Mesothelial cell of epicardium (in vitro differentiated cells): ENCODE results near the gene DIP2C. TPM values are rescaled to one million over a fixed set of nuclear protein-coding genes. Genes with fewer than 3 reads are reported as not detected.
A peak's percentile ranks its signal among the peaks of the same experiment; 100 is the strongest.
"Not testable (repeated sequence)": the region's sequence is repeated elsewhere in the genome, so short reads cannot be mapped to it uniquely, and the experiment has no call there.

Experiments
- DNase-seq, 2 experiments: peaks; one replicate each; pipeline ENCODE4 v3.0.0; 2021; ENCODE audit warnings: low spot score in 2 of 2; ENCODE audit not compliant: unreplicated experiment in 2 of 2
- H3K27ac Mint-ChIP-seq: 2 replicates; pipeline ENCODE4 v1.8.0; 2021; ENCODE audit warnings: mixed read lengths
- H3K27me3 Mint-ChIP-seq: 2 replicates; pipeline ENCODE4 v1.8.0; 2021; ENCODE audit warnings: low read depth, mixed read lengths
- H3K36me3 Mint-ChIP-seq: 2 replicates; pipeline ENCODE4 v1.8.0; 2021; ENCODE audit warnings: mixed read lengths
- H3K4me1 Mint-ChIP-seq: 2 replicates; pipeline ENCODE4 v1.8.0; 2021; ENCODE audit warnings: mixed read lengths
- H3K4me3 Mint-ChIP-seq: 2 replicates; pipeline ENCODE4 v1.8.0; 2021; ENCODE audit warnings: mild to moderate bottlenecking, moderate library complexity, mixed read lengths
- H3K9me3 Mint-ChIP-seq: 2 replicates; pipeline ENCODE4 v1.8.0; 2021; ENCODE audit warnings: mixed read lengths
- total RNA-seq: library from RNA; stranded (reverse); gene quantifications from 3 replicates; pipeline ENCODE4 v1.2.1, GENCODE V29; 2021
- TF ChIP-seq, protein P1 (sequence below): fragments of 200-600 bp; sonication (generic); IDR thresholded peaks from one replicate; pipeline ENCODE4 v1.5.0; 2021; ENCODE audit warnings: antibody characterized with exemption; ENCODE audit not compliant: unreplicated experiment

Gene DIP2C
- total RNA-seq, 1 donor from 2014 or later = 30.3 TPM

DNA sequence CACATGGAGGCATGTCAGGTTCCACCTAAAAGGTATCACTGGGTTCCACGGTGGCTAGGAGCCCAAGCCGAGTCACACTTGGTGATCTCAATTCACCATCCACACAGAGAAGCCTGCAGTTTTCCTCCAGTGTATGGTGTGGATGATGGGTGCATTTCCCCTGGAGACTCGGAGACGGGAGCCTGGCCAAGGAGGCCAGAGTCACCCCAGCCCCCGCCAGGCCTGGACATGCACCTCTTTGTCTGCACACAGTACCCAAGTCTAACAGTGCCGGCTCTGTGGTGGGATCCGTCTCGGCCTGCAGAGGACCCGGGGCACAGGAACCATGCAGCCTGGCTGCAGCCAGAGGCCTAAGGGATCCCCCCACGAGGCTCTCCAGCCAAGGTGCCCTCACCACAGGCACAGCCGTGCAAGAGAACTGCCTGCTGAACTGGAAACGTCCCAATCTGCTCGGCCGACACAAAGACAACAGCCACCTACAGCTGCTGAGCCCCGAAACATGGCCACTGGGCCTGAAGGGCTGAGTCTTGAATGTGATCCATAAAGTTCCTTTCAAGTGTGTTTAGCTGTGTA is 75.2 kb downstream of the DIP2C start:
- no peak for DNase-seq
- Mint-ChIP-seq H3K36me3 (no peaks in the 10 kb centered on the region), H3K4me1 (peaks cover 85% of the 10 kb centered on the region), H3K27me3 (no peaks in the 10 kb centered on the region), H3K4me3 (no peak overlapping the region), H3K27ac (peak overlapping the region; percentile 90), H3K9me3 (no peaks in the 10 kb centered on the region)
- TF ChIP-seq, protein P1, sequence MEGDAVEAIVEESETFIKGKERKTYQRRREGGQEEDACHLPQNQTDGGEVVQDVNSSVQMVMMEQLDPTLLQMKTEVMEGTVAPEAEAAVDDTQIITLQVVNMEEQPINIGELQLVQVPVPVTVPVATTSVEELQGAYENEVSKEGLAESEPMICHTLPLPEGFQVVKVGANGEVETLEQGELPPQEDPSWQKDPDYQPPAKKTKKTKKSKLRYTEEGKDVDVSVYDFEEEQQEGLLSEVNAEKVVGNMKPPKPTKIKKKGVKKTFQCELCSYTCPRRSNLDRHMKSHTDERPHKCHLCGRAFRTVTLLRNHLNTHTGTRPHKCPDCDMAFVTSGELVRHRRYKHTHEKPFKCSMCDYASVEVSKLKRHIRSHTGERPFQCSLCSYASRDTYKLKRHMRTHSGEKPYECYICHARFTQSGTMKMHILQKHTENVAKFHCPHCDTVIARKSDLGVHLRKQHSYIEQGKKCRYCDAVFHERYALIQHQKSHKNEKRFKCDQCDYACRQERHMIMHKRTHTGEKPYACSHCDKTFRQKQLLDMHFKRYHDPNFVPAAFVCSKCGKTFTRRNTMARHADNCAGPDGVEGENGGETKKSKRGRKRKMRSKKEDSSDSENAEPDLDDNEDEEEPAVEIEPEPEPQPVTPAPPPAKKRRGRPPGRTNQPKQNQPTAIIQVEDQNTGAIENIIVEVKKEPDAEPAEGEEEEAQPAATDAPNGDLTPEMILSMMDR = no peak

DNA sequence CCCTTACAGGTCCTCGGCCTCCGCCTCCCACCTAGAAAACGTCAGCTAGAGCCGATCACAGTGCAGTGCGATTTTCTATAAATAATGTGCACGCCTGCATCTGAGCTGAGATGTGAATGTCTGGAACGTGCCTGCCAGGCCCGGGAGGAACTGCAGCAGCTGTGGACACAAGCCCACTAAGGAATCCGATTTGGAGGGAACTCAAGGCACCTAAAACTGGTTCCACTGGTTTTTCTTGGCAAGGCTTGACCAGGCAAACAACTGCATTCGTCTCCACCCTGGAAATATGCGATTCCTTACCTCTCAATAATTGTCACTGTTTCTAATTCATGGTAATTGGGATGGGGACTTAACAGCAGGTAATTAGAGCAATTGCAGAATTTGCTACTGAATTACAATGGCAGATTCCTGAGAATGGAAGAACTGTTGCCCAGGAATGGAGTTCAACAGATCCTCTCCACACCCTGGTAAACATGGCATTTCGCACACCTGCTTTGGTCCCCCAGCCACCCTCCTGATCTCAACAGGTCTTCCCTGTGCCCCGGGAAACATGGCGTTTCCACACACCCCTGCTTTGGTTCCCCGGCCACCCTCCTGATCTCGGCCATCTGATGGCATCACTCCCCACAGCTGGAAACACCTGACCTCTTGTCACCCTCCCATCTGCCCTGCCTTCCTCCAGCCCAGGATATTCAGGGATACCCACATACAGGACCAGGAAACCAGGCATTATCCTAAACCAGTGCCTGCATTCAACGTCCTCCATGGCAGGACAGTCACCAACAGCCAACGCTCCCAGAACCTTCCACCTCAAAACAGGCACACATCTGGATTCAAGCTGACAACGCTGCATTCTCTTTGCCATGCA is 76.0 kb downstream of the DIP2C start:
- H3K9me3 Mint-ChIP-seq = no peaks in the 10 kb centered on the region
- peak overlapping the region; percentile 90 for H3K27ac Mint-ChIP-seq
- H3K4me3 Mint-ChIP-seq = peak overlapping the region; percentile 25
- TF ChIP-seq, protein P1 = no peak
- H3K27me3 Mint-ChIP-seq = no peaks in the 10 kb centered on the region
- H3K36me3 Mint-ChIP-seq = no peaks in the 10 kb centered on the region
- DNase-seq = peak in 1 of 2 experiments; percentile 62
- peaks cover 85% of the 10 kb centered on the region for H3K4me1 Mint-ChIP-seq

DNA sequence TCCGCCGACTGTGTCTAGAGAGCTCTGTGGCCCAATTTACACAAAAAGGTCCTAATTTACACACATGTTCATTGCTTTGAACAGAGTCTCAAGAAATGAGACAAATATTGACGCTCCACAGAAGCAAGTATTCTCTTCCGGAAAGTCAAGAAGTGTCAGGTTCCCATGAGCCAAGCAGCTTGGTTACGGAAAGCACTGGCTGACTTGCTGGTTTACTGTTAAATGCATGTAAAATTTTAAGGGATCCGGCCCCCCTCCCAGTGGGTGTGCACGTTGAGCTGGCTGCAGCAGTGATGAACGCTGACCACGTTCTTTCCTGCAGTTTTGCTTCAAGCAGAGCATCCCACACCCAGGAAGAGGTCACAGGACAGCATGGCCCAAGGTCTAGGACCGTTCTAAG is 76.8 kb downstream of the DIP2C start:
- no peaks in the 10 kb centered on the region for H3K27me3 Mint-ChIP-seq
- peak overlapping the region; percentile 25 for H3K4me3 Mint-ChIP-seq
- H3K4me1 Mint-ChIP-seq = peaks cover 79% of the 10 kb centered on the region
- DNase-seq = no peak
- no peaks in the 10 kb centered on the region for H3K36me3 Mint-ChIP-seq
- H3K27ac Mint-ChIP-seq = peak overlapping the region; percentile 90
- H3K9me3 Mint-ChIP-seq = no peaks in the 10 kb centered on the region
- TF ChIP-seq, protein P1 = no peak

GRCh38 chr10:610642-611305 is 78.7 kb downstream of the DIP2C start:
- not testable (repeated sequence) for H3K9me3 Mint-ChIP-seq, DNase-seq, H3K4me3 Mint-ChIP-seq, H3K27me3 Mint-ChIP-seq, H3K36me3 Mint-ChIP-seq
- H3K4me1 Mint-ChIP-seq = peaks cover 78% of the 10 kb centered on the region
- H3K27ac Mint-ChIP-seq = peak overlapping the region; percentile 52

DNA sequence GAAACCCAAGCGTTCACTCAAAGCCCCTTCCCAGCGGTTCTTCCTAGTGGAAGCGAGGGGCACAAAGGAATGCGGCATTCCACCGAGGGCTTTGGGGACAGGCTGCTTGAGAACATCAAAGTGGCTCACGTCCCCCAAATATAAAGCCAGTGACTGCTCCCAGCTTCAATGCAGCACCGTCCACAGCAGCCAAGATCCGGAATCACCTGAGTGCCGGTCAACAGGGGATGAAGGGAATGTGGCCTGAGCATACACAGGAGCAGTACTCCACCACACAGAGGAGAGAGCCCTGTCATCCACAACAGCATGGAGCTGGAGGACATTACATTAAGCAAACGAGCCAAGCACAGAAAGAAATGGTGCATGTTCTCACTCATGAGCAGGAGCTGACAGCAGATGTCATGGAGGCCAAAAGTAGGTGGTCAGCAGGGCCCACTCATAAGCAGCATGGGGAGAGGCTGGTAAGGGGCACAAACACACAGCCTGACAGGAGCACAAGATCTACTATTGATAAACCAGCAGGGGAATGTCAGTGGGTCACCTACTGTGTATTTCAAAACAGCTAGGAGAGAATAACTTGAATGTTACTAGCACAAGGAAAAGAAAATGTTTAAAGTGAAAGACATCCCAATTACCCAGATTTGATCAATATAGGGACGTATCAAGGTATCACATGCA is 79.5 kb downstream of the DIP2C start:
- H3K9me3 Mint-ChIP-seq = no peaks in the 10 kb centered on the region
- TF ChIP-seq, protein P1 = no peak
- peaks cover 78% of the 10 kb centered on the region for H3K4me1 Mint-ChIP-seq
- H3K36me3 Mint-ChIP-seq = no peaks in the 10 kb centered on the region
- H3K4me3 Mint-ChIP-seq = no peak overlapping the region
- H3K27ac Mint-ChIP-seq = peak overlapping the region; percentile 52
- DNase-seq = no peak
- H3K27me3 Mint-ChIP-seq = no peaks in the 10 kb centered on the region
